ENCODE results near the gene TAS1R3.
A peak's percentile ranks its signal among the peaks of the same experiment; 100 is the strongest.

Gene TAS1R3

DNA sequence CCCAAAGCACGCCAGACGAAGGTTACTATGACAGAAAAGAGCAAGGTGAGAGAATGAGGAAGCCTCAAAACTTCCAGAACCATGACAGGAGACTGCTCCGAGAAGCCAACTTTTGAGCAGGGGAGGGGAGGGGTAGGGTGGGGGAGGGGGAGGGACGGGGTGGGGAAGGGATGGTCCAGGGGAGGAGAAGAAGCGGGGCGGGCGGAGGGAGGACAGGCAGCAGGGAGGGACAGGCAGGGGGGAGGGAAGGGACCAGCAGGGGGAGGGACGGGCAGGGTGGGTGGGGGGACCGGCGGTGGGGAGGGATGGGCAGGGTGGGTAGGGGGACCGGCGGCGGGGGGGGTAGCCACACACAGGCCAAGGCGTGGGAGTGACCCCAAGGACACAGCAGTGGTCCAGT lies 8.7 kb upstream of the TAS1R3 start:
- TF ChIP-seq CTCF (IDR thresholded peaks at IDR 0.05; ENCODE audit: low read depth, low read length): no peak
- no peak overlapping the region for H3K4me3 ChIP-seq (replicated peaks in 1 of 2; ENCODE audit: low read depth in 2 of 2, low read length in 2 of 2)
- DNase-seq (ENCODE audit: low read depth in 2 of 2): no peak

DNA sequence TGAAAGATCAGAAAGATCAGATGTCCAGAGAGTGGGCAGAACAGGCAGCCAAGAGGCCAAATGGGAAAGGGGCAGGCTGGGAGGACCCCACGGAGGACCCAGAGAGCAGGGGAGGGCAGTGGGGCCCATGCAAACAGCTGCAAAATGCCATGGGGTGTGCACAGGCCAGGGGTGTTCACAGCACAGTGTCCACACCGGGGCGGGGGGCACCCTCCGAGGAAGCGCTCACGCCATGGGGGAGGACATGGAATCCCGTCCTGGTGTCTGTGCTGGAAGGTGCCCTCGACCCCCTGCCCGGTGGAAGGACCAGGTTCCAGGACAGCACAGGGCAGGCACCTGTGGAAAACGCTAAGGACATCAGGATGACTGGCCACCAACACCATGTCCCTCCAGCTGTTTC lies 8.1 kb upstream of the TAS1R3 start:
- H3K4me3 ChIP-seq (replicated peaks in 1 of 2; ENCODE audit: low read depth in 2 of 2, low read length in 2 of 2): no peak overlapping the region
- no peak for DNase-seq (ENCODE audit: low read depth in 2 of 2)
- no peak for TF ChIP-seq CTCF (IDR thresholded peaks at IDR 0.05; ENCODE audit: low read depth, low read length)

- peak overlapping the region; percentile 63 to 86 for H3K4me3 ChIP-seq (replicated peaks in 1 of 2; ENCODE audit: low read depth in 2 of 2, low read length in 2 of 2)
- TF ChIP-seq CTCF (IDR thresholded peaks at IDR 0.05; ENCODE audit: low read depth, low read length): no peak
- DNase-seq (ENCODE audit: low read depth in 2 of 2): no peak
These were observed 7.0 kb upstream of the TAS1R3 start for GRCh38 chr1:1324084-1324523.

GRCh38 chr1:1324524-1325287 lies 6.4 kb upstream of the TAS1R3 start, which contains the start of the genes CPTP and INTS11:
TSS of gene CPTP (plus strand) at chr1:1324802. CDS start at chr1:1326911, 2,109 bp downstream.
TSS of gene INTS11 (minus strand) at chr1:1324660. CDS start at chr1:1324608, 52 bp downstream.
- peak; percentile 90 to 93 for DNase-seq (ENCODE audit: low read depth in 2 of 2)
- H3K4me3 ChIP-seq (replicated peaks in 1 of 2; ENCODE audit: low read depth in 2 of 2, low read length in 2 of 2): peak within 1 kb of the TSS; percentile 81 to 86
- TF ChIP-seq CTCF (IDR thresholded peaks at IDR 0.05; ENCODE audit: low read depth, low read length): no peak

DNA sequence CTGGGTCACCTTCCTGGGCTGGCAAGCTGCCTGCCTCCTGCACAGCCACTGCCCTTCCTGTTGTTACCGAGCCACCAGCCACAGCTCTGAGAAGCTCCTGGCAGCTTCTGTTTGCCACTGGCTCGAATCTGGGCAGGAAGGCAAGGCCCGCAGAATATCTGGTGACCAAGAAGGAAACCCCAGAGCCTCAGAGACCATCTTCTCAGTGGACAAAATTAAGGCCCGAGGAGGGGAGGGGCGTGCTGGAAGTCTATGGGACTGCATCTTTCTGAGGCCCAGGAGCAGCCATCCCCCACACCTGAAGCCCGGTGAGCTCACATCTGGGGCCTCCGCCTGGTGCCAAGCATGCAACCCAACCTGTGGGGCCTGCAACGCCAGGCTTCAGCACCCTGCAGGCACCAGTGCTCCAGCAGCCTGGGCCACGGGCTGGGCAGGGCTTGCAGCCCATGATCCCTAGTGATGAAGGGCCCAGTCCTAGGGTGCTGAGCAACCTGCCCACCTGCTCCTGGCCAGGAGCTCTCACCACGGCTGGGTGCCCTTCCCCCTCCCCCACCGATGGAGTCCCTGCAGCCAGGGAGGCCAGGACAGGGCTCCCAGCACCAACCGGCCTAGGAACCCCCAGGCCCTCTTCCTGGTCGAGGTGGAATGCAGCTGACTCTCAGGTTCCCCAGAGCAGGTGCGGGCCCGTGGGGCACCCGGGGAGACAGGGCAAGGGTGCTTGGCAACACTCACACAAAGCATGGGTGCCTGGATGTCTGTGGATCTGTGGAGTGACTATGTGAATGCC lies 5.6 kb upstream of the TAS1R3 start:
- TF ChIP-seq CTCF (IDR thresholded peaks at IDR 0.05; ENCODE audit: low read depth, low read length): no peak
- peak overlapping the region; percentile 81 to 86 for H3K4me3 ChIP-seq (replicated peaks in 1 of 2; ENCODE audit: low read depth in 2 of 2, low read length in 2 of 2)
- no peak for DNase-seq (ENCODE audit: low read depth in 2 of 2)

DNA sequence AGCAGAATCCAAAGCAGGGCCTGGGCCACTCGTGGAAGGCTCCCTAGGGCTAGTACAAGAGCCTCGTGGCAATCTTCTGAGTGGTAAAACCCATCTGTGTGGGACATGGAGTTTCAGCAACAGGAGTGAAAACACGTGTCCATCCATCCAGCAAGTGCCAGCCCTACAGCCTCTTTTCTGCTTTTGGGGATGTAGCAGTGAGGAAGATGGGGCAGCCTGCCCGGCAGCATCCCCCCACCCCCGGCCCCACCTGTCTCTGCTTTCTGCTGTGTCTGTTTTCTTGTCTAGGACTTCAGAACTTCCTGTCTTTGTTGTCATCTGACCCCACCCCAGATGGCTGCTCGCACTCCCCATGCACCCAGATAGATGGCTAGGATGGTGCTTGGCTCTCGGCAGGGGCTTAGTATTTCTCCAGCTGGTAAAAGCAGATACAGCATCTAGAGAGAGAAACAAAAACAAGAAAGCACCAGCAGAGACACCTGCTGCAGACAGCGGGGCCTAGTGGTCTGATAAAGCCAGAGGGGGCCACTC lies 4.9 kb upstream of the TAS1R3 start:
- DNase-seq (ENCODE audit: low read depth in 2 of 2): no peak
- TF ChIP-seq CTCF (IDR thresholded peaks at IDR 0.05; ENCODE audit: low read depth, low read length): no peak
- peak overlapping the region; percentile 81 to 86 for H3K4me3 ChIP-seq (replicated peaks in 1 of 2; ENCODE audit: low read depth in 2 of 2, low read length in 2 of 2)
